Stimulated activated CD8-positive, alpha-beta memory T cell treated with anti-CD3 and anti-CD28 coated beads, Interleukin-15, amount 100 ng/mL, for 24 hours (primary cell): ENCODE measurements around the gene ZBTB12.
"Not testable (repeated sequence)": the region's sequence is repeated elsewhere in the genome, so short reads cannot be mapped to it uniquely, and the experiment has no call there.

ENCODE experiments used
- DNase-seq: peaks from one replicate; pipeline ENCODE4 v3.0.0-alpha.2; 2020; ENCODE audit warnings: low read depth

Gene ZBTB12, protein sequence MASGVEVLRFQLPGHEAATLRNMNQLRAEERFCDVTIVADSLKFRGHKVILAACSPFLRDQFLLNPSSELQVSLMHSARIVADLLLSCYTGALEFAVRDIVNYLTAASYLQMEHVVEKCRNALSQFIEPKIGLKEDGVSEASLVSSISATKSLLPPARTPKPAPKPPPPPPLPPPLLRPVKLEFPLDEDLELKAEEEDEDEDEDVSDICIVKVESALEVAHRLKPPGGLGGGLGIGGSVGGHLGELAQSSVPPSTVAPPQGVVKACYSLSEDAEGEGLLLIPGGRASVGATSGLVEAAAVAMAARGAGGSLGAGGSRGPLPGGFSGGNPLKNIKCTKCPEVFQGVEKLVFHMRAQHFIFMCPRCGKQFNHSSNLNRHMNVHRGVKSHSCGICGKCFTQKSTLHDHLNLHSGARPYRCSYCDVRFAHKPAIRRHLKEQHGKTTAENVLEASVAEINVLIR

DNA sequence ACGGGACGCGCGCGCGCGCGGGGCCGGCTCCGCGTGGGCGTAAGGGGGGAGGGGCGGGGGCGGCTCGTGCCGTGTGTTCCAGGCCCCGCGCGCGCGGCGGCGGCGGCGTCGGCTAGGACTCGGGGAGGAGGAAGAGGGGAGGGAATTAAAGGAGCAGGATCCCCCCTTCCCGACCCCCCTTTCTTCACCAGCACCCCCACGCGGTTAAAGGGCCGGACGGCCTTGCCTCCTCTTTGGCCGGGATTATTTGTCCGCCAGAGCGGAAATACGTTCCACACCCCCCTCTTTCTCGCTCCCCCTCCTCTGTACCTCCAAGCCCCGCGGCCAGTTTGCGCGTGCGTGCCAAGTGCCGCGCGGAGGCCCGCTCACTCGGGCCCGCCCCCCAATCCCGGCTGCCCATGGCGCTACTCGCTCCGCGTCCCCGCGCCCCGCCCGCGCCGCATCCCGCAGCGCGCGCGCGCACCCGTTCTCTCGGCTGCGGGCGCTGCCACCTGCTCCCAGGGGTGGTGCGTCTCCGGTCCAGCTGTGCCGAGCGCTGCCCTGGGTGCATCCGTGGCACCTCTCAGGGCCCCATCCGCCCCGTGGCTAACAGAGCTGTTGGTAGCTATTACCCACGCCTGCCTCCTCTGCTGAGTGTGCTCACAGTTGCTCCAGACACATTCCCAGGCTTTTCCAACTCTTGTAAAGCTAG, at the start of gene ZBTB12:
TSS of gene ZBTB12 (minus strand) at position 134 of the 691 bp plus-strand sequence. CDS start 781 bp downstream, outside the sequence.
- DNase-seq = peak; percentile 71

DNA sequence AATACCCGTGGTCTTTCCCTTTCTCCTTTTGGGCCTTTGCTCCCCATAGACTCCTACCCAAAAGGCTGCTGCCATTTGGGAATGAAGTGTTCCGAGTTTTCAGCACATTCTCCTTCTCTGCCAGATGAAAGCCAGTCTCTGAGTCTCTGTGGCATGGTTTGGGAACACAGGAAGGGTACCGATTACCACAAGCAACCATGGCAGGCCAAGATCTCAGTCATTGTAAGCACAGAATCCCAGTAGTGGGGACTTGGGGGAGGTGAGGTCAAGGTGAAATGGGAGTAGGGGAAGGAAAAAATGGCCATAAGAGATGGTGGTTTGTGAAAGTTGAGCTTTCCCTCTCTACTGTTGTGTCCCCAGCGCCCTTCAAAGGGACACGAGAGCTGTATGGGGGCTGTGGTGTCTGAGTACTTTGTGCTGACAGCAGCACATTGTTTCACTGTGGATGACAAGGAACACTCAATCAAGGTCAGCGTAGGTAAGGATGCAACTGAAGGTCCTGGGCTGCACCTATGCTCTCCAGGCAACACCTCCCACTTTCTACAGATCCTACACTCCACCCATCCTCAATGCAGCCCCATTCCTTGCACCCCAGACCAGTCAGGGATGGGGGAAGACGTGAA, 48.2 kb upstream of the ZBTB12 start:
- no peak for DNase-seq

- no peak for DNase-seq
Measured at GRCh38 chr6:31948753-31949413, 47.0 kb upstream of the ZBTB12 start.

DNA sequence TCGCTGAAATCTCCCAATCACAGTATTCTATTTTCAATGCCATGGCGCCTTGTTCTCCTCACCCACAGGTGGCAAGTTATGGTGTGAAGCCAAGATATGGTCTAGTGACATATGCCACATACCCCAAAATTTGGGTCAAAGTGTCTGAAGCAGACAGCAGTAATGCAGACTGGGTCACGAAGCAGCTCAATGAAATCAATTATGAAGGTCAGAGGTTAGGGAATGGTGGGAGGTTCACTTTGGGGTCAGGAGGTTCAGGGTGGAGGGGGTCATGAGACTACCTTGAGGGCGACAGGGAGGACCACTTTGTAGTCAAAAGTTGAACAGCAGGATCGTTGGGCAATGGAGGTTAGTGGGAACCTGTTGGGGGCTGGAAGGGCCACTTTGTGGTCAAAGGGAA, 46.4 kb upstream of the ZBTB12 start:
- no peak for DNase-seq

DNA sequence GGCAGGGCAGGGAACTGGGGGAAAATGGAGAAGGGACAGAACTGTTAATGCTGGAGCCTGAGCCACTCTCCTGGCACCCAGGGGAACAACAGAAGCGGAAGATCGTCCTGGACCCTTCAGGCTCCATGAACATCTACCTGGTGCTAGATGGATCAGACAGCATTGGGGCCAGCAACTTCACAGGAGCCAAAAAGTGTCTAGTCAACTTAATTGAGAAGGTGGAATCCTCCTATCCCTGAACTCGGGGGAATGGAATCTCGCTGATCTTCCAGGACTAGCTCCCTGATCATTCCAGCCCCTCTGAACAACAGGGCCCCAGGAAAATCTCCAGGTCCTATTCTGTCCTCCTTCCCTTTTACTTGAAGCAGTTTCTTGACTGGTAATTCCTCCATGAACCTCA, 46.0 kb upstream of the ZBTB12 start:
- DNase-seq = no peak

GRCh38 chr6:31947070-31947675, 45.3 kb upstream of the ZBTB12 start:
- DNase-seq = no peak

DNA sequence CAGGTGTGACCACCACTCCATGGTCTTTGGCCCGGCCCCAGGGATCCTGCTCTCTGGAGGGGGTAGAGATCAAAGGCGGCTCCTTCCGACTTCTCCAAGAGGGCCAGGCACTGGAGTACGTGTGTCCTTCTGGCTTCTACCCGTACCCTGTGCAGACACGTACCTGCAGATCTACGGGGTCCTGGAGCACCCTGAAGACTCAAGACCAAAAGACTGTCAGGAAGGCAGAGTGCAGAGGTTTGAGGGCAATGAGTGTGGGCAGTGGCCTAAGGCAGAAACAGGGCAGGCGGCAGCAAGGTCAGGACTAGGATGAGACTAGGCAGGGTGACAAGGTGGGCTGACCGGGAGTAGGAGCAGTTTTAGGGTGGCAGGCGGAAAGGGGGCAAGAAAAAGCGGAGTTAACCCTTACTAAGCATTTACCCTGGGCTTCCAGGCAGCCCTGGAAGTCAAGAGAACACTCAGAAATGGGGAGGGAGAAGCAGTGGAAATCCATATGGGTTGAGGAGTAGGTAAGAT, 44.5 kb upstream of the ZBTB12 start:
- DNase-seq = no peak

GRCh38 chr6:31945507-31946369, 43.9 kb upstream of the ZBTB12 start, which contains the start of gene CFB:
Gene CFB (plus strand): TSS chr6:31946095. CDS start chr6:31946222, 127 bp downstream.
- no peak for DNase-seq

GRCh38 chr6:31945154-31945506, 43.2 kb upstream of the ZBTB12 start:
- DNase-seq = no peak

DNA sequence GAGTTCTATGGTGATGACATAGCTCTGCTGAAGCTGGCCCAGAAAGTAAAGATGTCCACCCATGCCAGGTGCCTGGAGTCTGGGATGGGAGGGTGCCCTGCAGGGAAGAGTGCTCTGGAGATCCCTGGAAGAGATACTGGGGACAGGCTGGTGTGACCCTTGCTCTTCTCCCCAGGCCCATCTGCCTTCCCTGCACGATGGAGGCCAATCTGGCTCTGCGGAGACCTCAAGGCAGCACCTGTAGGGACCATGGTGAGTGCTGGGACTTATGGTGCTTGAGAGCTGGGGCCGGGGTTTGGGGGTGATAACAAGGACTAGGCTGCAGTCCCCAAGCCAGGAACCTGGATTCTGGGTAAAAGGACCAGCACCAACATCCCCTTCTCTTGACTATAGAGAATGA, 41.9 kb upstream of the ZBTB12 start:
- DNase-seq = no peak

DNA sequence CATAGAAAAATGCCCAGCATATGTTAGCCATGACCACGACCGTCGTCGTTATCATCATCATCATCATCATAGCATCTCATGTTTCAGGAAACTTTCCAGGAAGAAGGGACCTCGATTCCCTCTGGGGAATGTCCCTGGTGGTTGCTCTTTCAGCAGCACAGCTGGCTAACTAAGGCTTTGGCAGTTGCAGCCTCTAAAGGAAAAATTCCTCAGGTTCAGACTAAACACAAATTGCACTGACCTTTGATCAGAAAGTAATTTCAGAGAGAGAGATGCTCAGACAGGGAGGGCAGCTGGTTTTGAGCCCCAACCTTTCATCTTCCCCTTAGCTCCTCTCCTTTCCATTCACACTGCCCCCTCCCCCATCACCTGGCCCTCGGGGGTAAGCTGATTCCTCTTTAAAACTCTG, 38.4 kb upstream of the ZBTB12 start:
- DNase-seq = no peak

- no peak for DNase-seq
Measured at GRCh38 chr6:31935823-31936222, 33.9 kb upstream of the ZBTB12 start.

- DNase-seq = no peak
Measured at GRCh38 chr6:31935021-31935420, 33.1 kb upstream of the ZBTB12 start.

DNA sequence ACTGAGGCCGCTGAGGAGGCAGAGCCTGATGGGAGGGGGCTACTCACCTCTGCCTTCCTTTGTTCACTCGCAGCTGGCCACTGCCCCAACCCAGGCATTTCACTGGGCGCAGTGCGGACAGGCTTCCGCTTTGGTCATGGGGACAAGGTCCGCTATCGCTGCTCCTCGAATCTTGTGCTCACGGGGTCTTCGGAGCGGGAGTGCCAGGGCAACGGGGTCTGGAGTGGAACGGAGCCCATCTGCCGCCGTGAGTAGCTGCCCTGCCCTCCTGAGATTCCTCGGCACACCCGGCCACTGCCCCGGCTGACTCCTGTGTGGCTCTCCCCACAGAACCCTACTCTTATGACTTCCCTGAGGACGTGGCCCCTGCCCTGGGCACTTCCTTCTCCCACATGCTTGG, 31.7 kb upstream of the ZBTB12 start:
- no peak for DNase-seq

- not testable (repeated sequence) for DNase-seq
Measured at GRCh38 chr6:31932137-31932536, 30.3 kb upstream of the ZBTB12 start.

GRCh38 chr6:31930962-31931361, 29.1 kb upstream of the ZBTB12 start:
- no peak for DNase-seq

DNA sequence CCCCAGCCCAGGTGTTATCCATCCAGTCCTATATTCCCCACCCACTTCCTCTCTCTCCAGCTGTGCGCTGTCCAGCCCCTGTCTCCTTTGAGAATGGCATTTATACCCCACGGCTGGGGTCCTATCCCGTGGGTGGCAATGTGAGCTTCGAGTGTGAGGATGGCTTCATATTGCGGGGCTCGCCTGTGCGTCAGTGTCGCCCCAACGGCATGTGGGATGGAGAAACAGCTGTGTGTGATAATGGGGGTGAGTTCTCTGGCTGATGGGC, 26.7 kb upstream of the ZBTB12 start:
- DNase-seq = no peak

DNA sequence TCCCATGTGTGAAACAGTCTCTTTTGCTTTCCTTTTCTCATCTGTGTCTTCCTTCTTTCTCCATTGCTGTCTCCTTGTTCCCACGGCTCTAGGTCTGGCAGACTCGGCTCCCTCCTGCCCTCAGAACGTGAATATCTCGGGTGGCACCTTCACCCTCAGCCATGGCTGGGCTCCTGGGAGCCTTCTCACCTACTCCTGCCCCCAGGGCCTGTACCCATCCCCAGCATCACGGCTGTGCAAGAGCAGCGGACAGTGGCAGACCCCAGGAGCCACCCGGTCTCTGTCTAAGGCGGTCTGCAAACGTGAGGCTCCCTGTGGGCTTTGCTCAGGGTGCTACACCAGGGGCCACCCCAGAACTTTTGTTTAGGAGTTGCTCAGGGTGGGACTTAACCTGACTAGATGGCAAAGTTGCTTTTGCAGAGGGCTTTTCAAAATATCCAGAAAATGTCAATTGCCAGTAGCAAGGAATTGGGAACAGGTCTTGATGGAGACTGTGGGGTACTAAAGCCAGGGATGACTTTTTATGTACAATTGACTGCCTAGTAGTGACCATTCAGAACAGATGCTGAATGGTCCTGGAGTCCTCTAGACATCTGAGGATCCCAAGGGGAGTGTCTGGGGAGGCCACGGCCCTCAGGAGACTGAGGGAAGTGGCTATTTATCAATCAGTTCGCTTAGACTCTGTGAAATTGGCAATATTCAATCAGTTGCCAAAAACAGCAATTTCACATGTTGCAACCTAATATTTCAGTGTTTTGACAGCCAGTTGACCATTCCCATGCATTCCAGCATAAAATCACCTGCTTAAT, 26.2 kb upstream of the ZBTB12 start:
- DNase-seq = no peak

- DNase-seq = no peak
Measured at GRCh38 chr6:31927242-31927862, 25.5 kb upstream of the ZBTB12 start, which contains the start of gene C2. Gene C2 (plus strand): TSS chr6:31927717. CDS start chr6:31927753, 36 bp downstream.

DNA sequence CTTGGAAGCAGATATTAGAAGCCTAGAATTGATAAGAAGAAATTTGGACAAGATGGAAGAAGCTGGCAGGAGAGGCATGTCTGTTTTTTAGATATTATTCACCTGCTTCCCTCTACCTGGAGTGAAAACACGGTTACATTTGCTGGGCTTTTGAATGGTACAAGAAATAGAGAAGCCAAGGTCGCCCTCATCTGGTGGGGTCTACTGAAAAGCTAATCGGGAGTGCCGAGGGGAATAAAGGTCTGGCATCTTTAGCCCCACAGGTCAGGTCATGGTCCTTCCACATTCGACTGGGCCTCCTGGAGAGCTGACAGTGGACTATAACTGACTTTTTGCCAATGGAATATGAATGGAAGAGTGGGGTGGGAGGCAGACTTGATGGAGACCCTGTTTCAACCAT, 21.1 kb upstream of the ZBTB12 start:
- DNase-seq = no peak
